Chondrocyte (in vitro differentiated cells): Measurements from ENCODE around the gene DLG2. TPM values are rescaled to one million over a fixed set of nuclear protein-coding genes. Genes with fewer than 3 reads are reported as not detected.

ENCODE experiments used
- DNase-seq: peaks from one replicate; pipeline ENCODE4 v3.0.0; 2021; ENCODE audit warnings: mixed read lengths, low spot score
- H3K27ac Mint-ChIP-seq: one replicate; pipeline ENCODE4 v1.8.0; 2021; ENCODE audit warnings: mild to moderate bottlenecking, moderate library complexity, mixed read lengths; ENCODE audit not compliant: unreplicated experiment
- H3K27me3 Mint-ChIP-seq: 2 replicates; pipeline ENCODE4 v1.8.0; 2021; ENCODE audit warnings: low read depth, mixed read lengths
- H3K36me3 Mint-ChIP-seq: 2 replicates; pipeline ENCODE4 v1.8.0; 2021; ENCODE audit warnings: low read depth, mixed read lengths
- H3K4me1 Mint-ChIP-seq: 2 replicates; pipeline ENCODE4 v1.8.0; 2021; ENCODE audit warnings: low read depth, mild to moderate bottlenecking, mixed read lengths
- H3K4me3 Mint-ChIP-seq: one replicate; pipeline ENCODE4 v1.8.0; 2021; ENCODE audit warnings: mild to moderate bottlenecking, moderate library complexity, mixed read lengths; ENCODE audit not compliant: unreplicated experiment
- H3K9me3 Mint-ChIP-seq: 2 replicates; pipeline ENCODE4 v1.8.0; 2021; ENCODE audit warnings: low read depth, mixed read lengths
- CTCF ChIP-seq: fragments of 200-600 bp; sonication (generic); IDR thresholded peaks from 2 replicates; pipeline ENCODE4 v1.5.0; 2021; ENCODE audit warnings: antibody characterized with exemption, mild to moderate bottlenecking, moderate library complexity
- total RNA-seq: library from RNA; stranded (reverse); gene quantifications from 3 replicates; pipeline ENCODE4 v1.2.1, GENCODE V29; 2021

The DLG2 gene
- total RNA-seq, 1 donor from 2014 or later = 1.3 TPM

- H3K36me3 Mint-ChIP-seq = no peaks in the 10 kb centered on the region
- no peak overlapping the region for H3K27ac Mint-ChIP-seq
- TF ChIP-seq CTCF = no peak
- DNase-seq = no peak
- H3K9me3 Mint-ChIP-seq = peaks cover 7% of the 10 kb centered on the region
- H3K27me3 Mint-ChIP-seq = peaks cover 22% of the 10 kb centered on the region
- H3K4me3 Mint-ChIP-seq = no peak overlapping the region
- no peaks in the 10 kb centered on the region for H3K4me1 Mint-ChIP-seq
Measured at GRCh38 chr11:83895516-83895915, 1731.6 kb downstream of the DLG2 start.

- no peaks in the 10 kb centered on the region for H3K36me3 Mint-ChIP-seq
- H3K4me3 Mint-ChIP-seq = no peak overlapping the region
- no peak for TF ChIP-seq CTCF
- H3K4me1 Mint-ChIP-seq = no peaks in the 10 kb centered on the region
- H3K27ac Mint-ChIP-seq = no peak overlapping the region
- H3K9me3 Mint-ChIP-seq = peaks cover 5% of the 10 kb centered on the region
- H3K27me3 Mint-ChIP-seq = no peaks in the 10 kb centered on the region
- no peak for DNase-seq
Measured at GRCh38 chr11:83881428-83881827, 1745.7 kb downstream of the DLG2 start.

- H3K27me3 Mint-ChIP-seq = peaks cover 5% of the 10 kb centered on the region
- no peaks in the 10 kb centered on the region for H3K36me3 Mint-ChIP-seq
- no peak for DNase-seq
- no peaks in the 10 kb centered on the region for H3K4me1 Mint-ChIP-seq
- no peak overlapping the region for H3K27ac Mint-ChIP-seq
- no peak overlapping the region for H3K4me3 Mint-ChIP-seq
- H3K9me3 Mint-ChIP-seq = no peaks in the 10 kb centered on the region
- TF ChIP-seq CTCF = no peak
Measured at GRCh38 chr11:83871054-83871453, 1756.1 kb downstream of the DLG2 start.

GRCh38 chr11:83866655-83867054 lies 1760.5 kb downstream of the DLG2 start:
- Mint-ChIP-seq H3K27me3 (peaks cover 7% of the 10 kb centered on the region), H3K4me1 (no peaks in the 10 kb centered on the region)

GRCh38 chr11:83865636-83866461 lies 1761.3 kb downstream of the DLG2 start:
- no peaks in the 10 kb centered on the region for H3K36me3 Mint-ChIP-seq
- peaks cover 4% of the 10 kb centered on the region for H3K9me3 Mint-ChIP-seq
- H3K27ac Mint-ChIP-seq = no peak overlapping the region
- H3K27me3 Mint-ChIP-seq = peaks cover 7% of the 10 kb centered on the region
- H3K4me3 Mint-ChIP-seq = no peak overlapping the region
- DNase-seq = no peak
- no peak for TF ChIP-seq CTCF
- no peaks in the 10 kb centered on the region for H3K4me1 Mint-ChIP-seq

More at GRCh38 chr11:83866655-83867054, 1760.5 kb downstream of the DLG2 start:
- Mint-ChIP-seq H3K9me3 (no peaks in the 10 kb centered on the region), H3K27ac (no peak overlapping the region), H3K36me3 (no peaks in the 10 kb centered on the region), H3K4me3 (no peak overlapping the region)
- no peak for DNase-seq
- TF ChIP-seq CTCF = no peak
